Mesenchymal stem cell (in vitro differentiated cells and primary cell): ENCODE measurements around the gene TMC2.
"Not testable (repeated sequence)": the region's sequence is repeated elsewhere in the genome, so short reads cannot be mapped to it uniquely, and the experiment has no call there.

Source experiments
- DNase-seq: peaks from one replicate; pipeline ENCODE4 v3.0.0-alpha.2; 2013
- H2AFZ ChIP-seq: one replicate; pipeline ENCODE4 v1.6.1; 2013; ENCODE audit warnings: low read depth, mild to moderate bottlenecking, control low read depth, inconsistent platforms, low read length, moderate library complexity
- H2AK5ac ChIP-seq: 2 replicates; pipeline ENCODE4 v1.6.1; 2013; ENCODE audit warnings: low read length, moderate library complexity, mild to moderate bottlenecking, inconsistent platforms; ENCODE audit not compliant: severe bottlenecking
- H2BK120ac ChIP-seq: one replicate; pipeline ENCODE4 v1.6.1; 2013; ENCODE audit warnings: low read depth, mild to moderate bottlenecking, inconsistent platforms, low read length, moderate library complexity
- H2BK12ac ChIP-seq, 2 experiments: one replicate each; pipeline ENCODE4 v1.6.1; 2013; ENCODE audit warnings: inconsistent platforms in 2 of 2, low read length in 2 of 2, mild to moderate bottlenecking in 2 of 2, moderate library complexity in 2 of 2, control low read depth in 1 of 2
- H2BK15ac ChIP-seq: one replicate; pipeline ENCODE4 v1.6.1; 2013; ENCODE audit warnings: mild to moderate bottlenecking, low read depth, inconsistent platforms; ENCODE audit not compliant: poor library complexity, severe bottlenecking
- H2BK5ac ChIP-seq: 2 replicates; pipeline ENCODE4 v1.6.1; 2013; ENCODE audit warnings: low read depth, mild to moderate bottlenecking, low read length, control low read depth, inconsistent platforms; ENCODE audit not compliant: poor library complexity, severe bottlenecking
- H3K14ac ChIP-seq, 2 experiments: one replicate each; pipeline ENCODE4 v1.6.1; 2013; ENCODE audit warnings: inconsistent platforms in 2 of 2, low read length in 2 of 2, control low read depth in 1 of 2, mild to moderate bottlenecking in 1 of 2, moderate library complexity in 1 of 2
- H3K18ac ChIP-seq, 2 experiments: one replicate each; pipeline ENCODE4 v1.6.1; 2013; ENCODE audit warnings: inconsistent platforms in 2 of 2, low read length in 2 of 2, control low read depth in 1 of 2, low read depth in 1 of 2, mild to moderate bottlenecking in 1 of 2
- H3K23ac ChIP-seq, 2 experiments: one replicate each; pipeline ENCODE4 v1.6.1; 2013; ENCODE audit warnings: inconsistent platforms in 2 of 2, low read length in 2 of 2, mild to moderate bottlenecking in 2 of 2, moderate library complexity in 2 of 2, control low read depth in 1 of 2
- H3K27ac ChIP-seq: 2 replicates; pipeline ENCODE4 v1.5.1; 2013; ENCODE audit warnings: mild to moderate bottlenecking, moderate library complexity, low read length, control low read depth, inconsistent platforms; ENCODE audit not compliant: poor library complexity, severe bottlenecking
- H3K27me3 ChIP-seq, 2 experiments: 2 replicates each; pipeline versions ENCODE4 v1.6.1 to v1.7.0; 2013; ENCODE audit warnings: low read length in 2 of 2, mild to moderate bottlenecking in 2 of 2, moderate library complexity in 2 of 2, control low read depth in 1 of 2, inconsistent platforms in 1 of 2; ENCODE audit not compliant: control insufficient read depth in 1 of 2, insufficient read depth in 1 of 2
- H3K36me3 ChIP-seq, 2 experiments: 2 replicates each; pipeline versions ENCODE4 v1.6.1 to v1.7.0; 2013; ENCODE audit warnings: low read length in 2 of 2, control low read depth in 1 of 2, inconsistent platforms in 1 of 2, low read depth in 1 of 2, mild to moderate bottlenecking in 1 of 2; ENCODE audit not compliant: insufficient read depth in 2 of 2, control insufficient read depth in 1 of 2
- H3K4ac ChIP-seq, 2 experiments: one replicate each; pipeline ENCODE4 v1.6.1; 2013; ENCODE audit warnings: inconsistent platforms in 2 of 2, low read length in 2 of 2, mild to moderate bottlenecking in 2 of 2, moderate library complexity in 2 of 2, control low read depth in 1 of 2, low read depth in 1 of 2
- H3K4me1 ChIP-seq: 2 replicates; pipeline ENCODE4 v1.6.1; 2013; ENCODE audit warnings: low read depth, low read length, control low read depth; ENCODE audit not compliant: control insufficient read depth, insufficient read depth
- H3K4me2 ChIP-seq: 2 replicates; pipeline ENCODE4 v1.6.1; 2013; ENCODE audit warnings: low read length, mild to moderate bottlenecking, inconsistent platforms; ENCODE audit not compliant: poor library complexity, severe bottlenecking
- H3K4me3 ChIP-seq, 2 experiments: 2 replicates each; pipeline versions ENCODE4 v1.5.1 to v1.7.0; 2013; ENCODE audit warnings: low read length in 2 of 2, mild to moderate bottlenecking in 2 of 2, control low read depth in 1 of 2, low read depth in 1 of 2; ENCODE audit not compliant: insufficient read depth in 1 of 2
- H3K79me1 ChIP-seq: replicated peaks from 2 replicates; pipeline ENCODE4 v1.6.1; 2013; ENCODE audit warnings: mild to moderate bottlenecking, control low read depth, low read length, inconsistent platforms; ENCODE audit not compliant: poor library complexity, severe bottlenecking
- H3K9ac ChIP-seq: 2 replicates; pipeline ENCODE4 v1.7.0; 2013; ENCODE audit warnings: mild to moderate bottlenecking, low read length, moderate library complexity
- H3K9me3 ChIP-seq: 2 replicates; pipeline ENCODE4 v1.7.0; 2013; ENCODE audit warnings: mild to moderate bottlenecking, low read length; ENCODE audit not compliant: control insufficient read depth
- H4K8ac ChIP-seq: one replicate; pipeline ENCODE4 v1.6.1; 2013; ENCODE audit warnings: inconsistent platforms, mild to moderate bottlenecking, low read length, moderate library complexity
- H4K91ac ChIP-seq: one replicate; pipeline ENCODE4 v1.6.1; 2013; ENCODE audit warnings: mild to moderate bottlenecking, low read length, inconsistent platforms
- WGBS: methylation state at CpG from one replicate; pipeline ENCODE4 v1.1.7; 2013; ENCODE audit warnings: mixed read lengths; 5-methylcytosine and 5-hydroxymethylcytosine counted together

Gene TMC2

DNA sequence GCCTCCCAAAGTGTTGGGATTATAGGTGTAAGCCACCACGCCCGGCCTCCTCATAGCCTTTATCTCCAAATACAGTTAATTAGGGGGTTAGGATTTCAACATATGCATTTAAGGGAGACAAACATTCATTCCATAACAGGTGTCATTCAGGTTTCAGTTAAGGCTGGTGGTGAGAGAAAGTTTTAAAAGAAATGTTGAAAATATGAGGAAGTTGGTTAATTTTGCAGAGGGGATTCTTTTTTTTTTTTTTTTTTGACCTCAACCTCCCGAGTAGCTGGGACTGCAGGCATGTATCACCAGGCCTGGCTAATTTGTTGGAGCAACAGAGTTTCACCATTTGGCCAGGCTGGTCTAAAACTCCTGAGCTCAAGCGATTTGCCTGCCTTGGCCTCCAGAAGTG is 143.7 kb downstream of the TMC2 start:
- H4K91ac ChIP-seq, result no peak overlapping the region
- H3K4me3 ChIP-seq, result no peak overlapping the region
- WGBS, result 68% methylated on average over 2 of the region's 4 CpGs
- H3K18ac ChIP-seq, result no peak overlapping the region
- H3K79me1 ChIP-seq, result no peaks in the 10 kb centered on the region
- no peak overlapping the region for H4K8ac ChIP-seq
- H3K27ac ChIP-seq, result no peak overlapping the region
- H3K9ac ChIP-seq, result no peak overlapping the region
- H2BK12ac ChIP-seq, result no peak overlapping the region
- H2BK5ac ChIP-seq, result no peak overlapping the region
- H2BK120ac ChIP-seq, result no peak overlapping the region
- H3K4me2 ChIP-seq, result no peak overlapping the region
- no peak overlapping the region for H3K14ac ChIP-seq
- H3K23ac ChIP-seq, result no peak overlapping the region
- H3K27me3 ChIP-seq, result peaks cover 36 to 47% of the 10 kb centered on the region in 2 experiments
- H3K4ac ChIP-seq, result no peak overlapping the region
- peaks cover 3% of the 10 kb centered on the region for H3K9me3 ChIP-seq
- no peak for DNase-seq
- no peak overlapping the region for H2BK15ac ChIP-seq
- H2AFZ ChIP-seq, result no peak overlapping the region
- H2AK5ac ChIP-seq, result no peak overlapping the region
- no peaks in the 10 kb centered on the region for H3K4me1 ChIP-seq
- H3K36me3 ChIP-seq, result no peaks in the 10 kb centered on the region

DNA sequence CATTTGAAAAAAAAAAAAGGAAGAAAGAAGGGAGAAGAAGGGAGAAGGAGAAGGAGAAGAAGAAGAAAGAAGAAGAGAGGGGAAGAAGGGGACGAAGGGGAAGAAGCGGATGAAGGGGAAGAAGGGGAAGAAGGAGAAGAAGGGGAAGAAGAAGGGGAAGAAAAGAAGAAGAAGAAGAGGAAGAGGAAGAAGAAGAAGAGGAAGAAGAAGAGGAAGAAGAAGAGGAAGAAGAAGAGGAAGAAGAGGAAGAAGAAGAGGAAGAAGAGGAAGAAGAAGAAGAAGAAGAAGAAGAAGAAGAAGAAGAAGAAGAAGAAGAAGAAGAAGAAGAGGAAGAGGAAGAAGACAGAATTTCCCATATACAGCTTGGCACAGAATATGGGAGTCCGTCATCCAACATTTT is 145.7 kb downstream of the TMC2 start:
- H3K23ac ChIP-seq, H2AFZ ChIP-seq, H3K4me1 ChIP-seq, H2BK12ac ChIP-seq, H2BK120ac ChIP-seq, H3K18ac ChIP-seq, H3K14ac ChIP-seq, H3K9ac ChIP-seq, H3K36me3 ChIP-seq, DNase-seq, H4K91ac ChIP-seq, H3K9me3 ChIP-seq, H4K8ac ChIP-seq, H3K4ac ChIP-seq, H2AK5ac ChIP-seq, H2BK15ac ChIP-seq, H3K79me1 ChIP-seq, H3K27ac ChIP-seq, H3K4me3 ChIP-seq, H2BK5ac ChIP-seq, H3K4me2 ChIP-seq: not testable (repeated sequence)
- H3K27me3 ChIP-seq, result peaks cover 50 to 61% of the 10 kb centered on the region in 2 experiments
- WGBS, result 51% methylated on average over 2 of the region's 3 CpGs

DNA sequence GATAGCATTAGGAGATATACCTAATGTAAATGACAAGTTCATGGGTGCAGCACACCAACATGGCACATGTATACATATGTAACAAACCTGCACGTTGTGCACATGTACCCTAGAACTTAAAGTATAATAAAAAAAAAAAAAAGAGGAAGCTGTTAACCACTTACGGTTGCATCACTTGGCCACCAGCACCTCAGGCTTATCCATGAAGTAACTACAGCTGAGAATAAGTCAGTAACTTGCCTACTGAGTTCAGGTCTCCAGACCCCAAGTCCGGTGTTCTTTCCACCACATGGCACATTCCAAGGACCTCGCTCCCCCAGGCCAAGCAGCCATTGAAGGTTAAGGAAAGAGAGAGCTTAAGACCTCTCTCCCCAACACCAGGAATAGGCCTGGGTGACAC is 148.4 kb downstream of the TMC2 start:
- not testable (repeated sequence) for H4K91ac ChIP-seq, H3K27ac ChIP-seq, H3K4me3 ChIP-seq, H3K9ac ChIP-seq, H3K23ac ChIP-seq, DNase-seq, H2BK15ac ChIP-seq, H3K9me3 ChIP-seq, H3K14ac ChIP-seq, H3K4ac ChIP-seq, H2BK120ac ChIP-seq, H3K4me2 ChIP-seq, H2BK12ac ChIP-seq, H2BK5ac ChIP-seq, H3K36me3 ChIP-seq, H4K8ac ChIP-seq, H2AFZ ChIP-seq, H3K18ac ChIP-seq, H2AK5ac ChIP-seq, H3K4me1 ChIP-seq, H3K79me1 ChIP-seq
- 100% methylated on average over 2 of the region's 4 CpGs for WGBS
- H3K27me3 ChIP-seq, result peaks cover 57 to 66% of the 10 kb centered on the region in 2 experiments

DNA sequence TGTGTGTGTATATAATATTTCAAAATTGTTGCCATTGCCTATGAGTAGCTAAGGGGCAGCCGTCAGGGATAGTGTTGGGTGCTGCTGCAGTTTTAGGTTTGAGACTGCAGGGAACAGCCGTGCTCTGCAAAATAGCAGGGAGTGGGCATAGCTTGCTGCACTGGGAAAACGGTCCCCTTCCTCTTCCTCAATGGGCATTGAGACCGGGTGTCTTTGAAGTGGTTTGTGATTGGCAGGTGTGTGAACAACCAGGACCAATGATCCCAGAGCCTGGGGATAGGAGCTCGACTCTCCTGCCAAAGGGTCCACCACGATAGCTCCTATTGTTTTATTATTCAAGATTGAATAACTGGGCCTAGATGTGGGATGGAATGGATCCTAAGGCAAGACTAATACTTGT is 151.1 kb downstream of the TMC2 start:
- WGBS, result 81% methylated on average over 5 of the region's 6 CpGs

More for the DNA sequence above, 151.1 kb downstream of the TMC2 start:
- no peak overlapping the region for H3K4me3 ChIP-seq
- no peaks in the 10 kb centered on the region for H3K79me1 ChIP-seq
- H3K23ac ChIP-seq, result no peak overlapping the region
- peak overlapping the region; percentile 19 for H3K9ac ChIP-seq
- no peak overlapping the region for H2AFZ ChIP-seq
- H3K27ac ChIP-seq, result no peak overlapping the region
- H3K36me3 ChIP-seq, result no peaks in the 10 kb centered on the region
- no peak overlapping the region for H2AK5ac ChIP-seq
- DNase-seq, result no peak
- H2BK15ac ChIP-seq, result no peak overlapping the region
- no peak overlapping the region for H4K8ac ChIP-seq
- no peak overlapping the region for H3K4me2 ChIP-seq
- H4K91ac ChIP-seq, result no peak overlapping the region
- no peaks in the 10 kb centered on the region for H3K9me3 ChIP-seq
- H2BK120ac ChIP-seq, result no peak overlapping the region
- H2BK5ac ChIP-seq, result no peak overlapping the region
- H3K4me1 ChIP-seq, result peaks cover 5% of the 10 kb centered on the region
- no peak overlapping the region for H3K18ac ChIP-seq
- no peak overlapping the region for H3K4ac ChIP-seq
- no peak overlapping the region for H3K14ac ChIP-seq
- peaks cover 68 to 74% of the 10 kb centered on the region in 2 experiments for H3K27me3 ChIP-seq
- H2BK12ac ChIP-seq, result no peak overlapping the region
